Activated T-helper 2 cell treated with anti-CD3 and anti-CD28 coated beads, Interferon-gamma antibody, Interleukin-2, Interleukin-4, amounts not matched to agents 10 μg/mL and 5 μg/mL and 100 μg/mL, durations not matched to agents 14 hours and 24 hours and 36 hours (primary cell): Measurements from ENCODE around the gene MCCC2. TPM values are rescaled to one million over a fixed set of nuclear protein-coding genes. Genes with fewer than 3 reads are reported as not detected.

ENCODE experiments used
- DNase-seq: peaks from one replicate; pipeline ENCODE4 v3.0.0; 2021; ENCODE audit warnings: low spot score
- H3K27ac Mint-ChIP-seq: one replicate; pipeline ENCODE4 v1.8.0; 2021; ENCODE audit warnings: mixed read lengths
- H3K27me3 Mint-ChIP-seq: one replicate; pipeline ENCODE4 v1.8.0; 2021; ENCODE audit warnings: low read depth, mixed read lengths
- H3K36me3 Mint-ChIP-seq: one replicate; pipeline ENCODE4 v1.8.0; 2021; ENCODE audit warnings: low read depth, mixed read lengths
- H3K4me1 Mint-ChIP-seq: one replicate; pipeline ENCODE4 v1.8.0; 2021; ENCODE audit warnings: low read depth, mixed read lengths
- H3K4me3 Mint-ChIP-seq: one replicate; pipeline ENCODE4 v1.8.0; 2021; ENCODE audit warnings: low read depth, mild to moderate bottlenecking, moderate library complexity, mixed read lengths
- H3K9me3 Mint-ChIP-seq: one replicate; pipeline ENCODE4 v1.8.0; 2021; ENCODE audit warnings: mixed read lengths
- intact Hi-C: fragments of 100-400 bp; cut with micrococcal nuclease; formaldehyde crosslinking; loops from one replicate; pipeline ENCODE4 v1.15.1; 2023
- total RNA-seq: library from RNA; stranded (reverse); gene quantifications from 2 replicates; pipeline ENCODE4 v1.2.3, GENCODE V29; 2022

MCCC2 gene
- total RNA-seq, 1 donor from 2014 or later, result 60.0 TPM

- H3K4me3 Mint-ChIP-seq, result no peak overlapping the region
- intact Hi-C loops, result no loop called here
Measured at GRCh38 chr5:71693828-71694427, 106.8 kb downstream of the MCCC2 start.

GRCh38 chr5:71695071-71695470, 107.9 kb downstream of the MCCC2 start:
- Mint-ChIP-seq H3K4me1 (peaks cover 6% of the 10 kb centered on the region), H3K4me3 (no peak overlapping the region), H3K27ac (no peak overlapping the region), H3K9me3 (peaks cover 11% of the 10 kb centered on the region), H3K27me3 (peaks cover 19% of the 10 kb centered on the region), H3K36me3 (no peaks in the 10 kb centered on the region)
- DNase-seq, result no peak
- intact Hi-C loops, result no loop called here

More at GRCh38 chr5:71693828-71694427, 106.8 kb downstream of the MCCC2 start:
- H3K27ac Mint-ChIP-seq, result no peak overlapping the region
- peaks cover 11% of the 10 kb centered on the region for H3K9me3 Mint-ChIP-seq
- no peaks in the 10 kb centered on the region for H3K36me3 Mint-ChIP-seq
- DNase-seq, result no peak
- peaks cover 3% of the 10 kb centered on the region for H3K4me1 Mint-ChIP-seq
- peaks cover 21% of the 10 kb centered on the region for H3K27me3 Mint-ChIP-seq

GRCh38 chr5:71695595-71695994, 108.5 kb downstream of the MCCC2 start:
- Mint-ChIP-seq H3K4me3 (no peak overlapping the region), H3K27me3 (peaks cover 17% of the 10 kb centered on the region), H3K27ac (no peak overlapping the region), H3K4me1 (peaks cover 6% of the 10 kb centered on the region), H3K36me3 (no peaks in the 10 kb centered on the region), H3K9me3 (peaks cover 11% of the 10 kb centered on the region)
- intact Hi-C loops, result no loop called here
- no peak for DNase-seq

GRCh38 chr5:71697967-71698366, 110.8 kb downstream of the MCCC2 start:
- intact Hi-C loops, result no loop called here
- Mint-ChIP-seq H3K27ac (no peak overlapping the region), H3K4me3 (no peak overlapping the region), H3K36me3 (no peaks in the 10 kb centered on the region), H3K27me3 (peaks cover 13% of the 10 kb centered on the region), H3K9me3 (peaks cover 11% of the 10 kb centered on the region), H3K4me1 (peaks cover 6% of the 10 kb centered on the region)
- no peak for DNase-seq

- no peak for DNase-seq
- Mint-ChIP-seq H3K27ac (no peak overlapping the region), H3K4me1 (peaks cover 6% of the 10 kb centered on the region), H3K36me3 (no peaks in the 10 kb centered on the region), H3K27me3 (peaks cover 6% of the 10 kb centered on the region), H3K9me3 (peaks cover 11% of the 10 kb centered on the region), H3K4me3 (no peak overlapping the region)
- intact Hi-C loops, result no loop called here
Measured at GRCh38 chr5:71699233-71699632, 112.1 kb downstream of the MCCC2 start.

- H3K4me1 Mint-ChIP-seq, result peaks cover 6% of the 10 kb centered on the region
- H3K4me3 Mint-ChIP-seq, result no peak overlapping the region
- no peaks in the 10 kb centered on the region for H3K36me3 Mint-ChIP-seq
- intact Hi-C loops, result no loop called here
- peaks cover 8% of the 10 kb centered on the region for H3K27me3 Mint-ChIP-seq
- H3K27ac Mint-ChIP-seq, result no peak overlapping the region
- peaks cover 11% of the 10 kb centered on the region for H3K9me3 Mint-ChIP-seq
- no peak for DNase-seq
Measured at GRCh38 chr5:71699751-71700150, 112.6 kb downstream of the MCCC2 start.

- peaks cover 10% of the 10 kb centered on the region for H3K27me3 Mint-ChIP-seq
- DNase-seq, result no peak
- H3K4me1 Mint-ChIP-seq, result peaks cover 6% of the 10 kb centered on the region
- no peak overlapping the region for H3K27ac Mint-ChIP-seq
- H3K9me3 Mint-ChIP-seq, result peaks cover 11% of the 10 kb centered on the region
- no peak overlapping the region for H3K4me3 Mint-ChIP-seq
- no peaks in the 10 kb centered on the region for H3K36me3 Mint-ChIP-seq
- intact Hi-C loops, result no loop called here
Measured at GRCh38 chr5:71700803-71701202, 113.7 kb downstream of the MCCC2 start.

GRCh38 chr5:71701407-71701806, 114.3 kb downstream of the MCCC2 start:
- H3K27ac Mint-ChIP-seq, result no peak overlapping the region
- peaks cover 11% of the 10 kb centered on the region for H3K9me3 Mint-ChIP-seq
- peaks cover 11% of the 10 kb centered on the region for H3K27me3 Mint-ChIP-seq
- H3K4me1 Mint-ChIP-seq, result peaks cover 6% of the 10 kb centered on the region
- no peak for DNase-seq
- no peak overlapping the region for H3K4me3 Mint-ChIP-seq
- intact Hi-C loops, result no loop called here
- no peaks in the 10 kb centered on the region for H3K36me3 Mint-ChIP-seq

GRCh38 chr5:71703941-71704340, 116.8 kb downstream of the MCCC2 start:
- H3K4me3 Mint-ChIP-seq, result no peak overlapping the region
- no peaks in the 10 kb centered on the region for H3K9me3 Mint-ChIP-seq
- H3K36me3 Mint-ChIP-seq, result no peaks in the 10 kb centered on the region
- peaks cover 3% of the 10 kb centered on the region for H3K4me1 Mint-ChIP-seq
- DNase-seq, result no peak
- H3K27ac Mint-ChIP-seq, result no peak overlapping the region
- intact Hi-C loops, result no loop called here
- H3K27me3 Mint-ChIP-seq, result peaks cover 23% of the 10 kb centered on the region

- Mint-ChIP-seq H3K27me3 (peaks cover 27% of the 10 kb centered on the region), H3K27ac (no peak overlapping the region), H3K4me3 (no peak overlapping the region), H3K4me1 (no peaks in the 10 kb centered on the region), H3K9me3 (no peaks in the 10 kb centered on the region), H3K36me3 (no peaks in the 10 kb centered on the region)
- DNase-seq, result no peak
- intact Hi-C loops, result no loop called here
Measured at GRCh38 chr5:71705421-71705820, 118.3 kb downstream of the MCCC2 start.

- Mint-ChIP-seq H3K9me3 (no peaks in the 10 kb centered on the region), H3K4me3 (no peak overlapping the region), H3K4me1 (no peaks in the 10 kb centered on the region), H3K27ac (no peak overlapping the region), H3K36me3 (no peaks in the 10 kb centered on the region), H3K27me3 (peaks cover 29% of the 10 kb centered on the region)
- intact Hi-C loops, result no loop called here
- no peak for DNase-seq
Measured at GRCh38 chr5:71706906-71707305, 119.8 kb downstream of the MCCC2 start.

Other genes with a start within 250 kb of the MCCC2 start
- gene BDP1, start 131.7 kb upstream of the MCCC2 start, total RNA-seq, result 36.1 and 36.9 TPM in 2 replicates
- gene CARTPT, start 131.9 kb downstream of the MCCC2 start, total RNA-seq, result not detected in 2 replicates